Nephron (organoid): ENCODE measurements around the gene MNX1.

Experiments
- H3K27ac Mint-ChIP-seq, 3 experiments: 2 replicates each; pipeline ENCODE4 v1.8.0; 2020; ENCODE audit warnings: mixed read lengths in 3 of 3, mild to moderate bottlenecking in 2 of 3, moderate library complexity in 1 of 3
- H3K27me3 Mint-ChIP-seq: 2 replicates; pipeline ENCODE4 v1.8.0; 2021; ENCODE audit warnings: low read depth, mild to moderate bottlenecking, moderate library complexity, mixed read lengths
- H3K36me3 Mint-ChIP-seq: 2 replicates; pipeline ENCODE4 v1.8.0; 2020; ENCODE audit warnings: low read depth, mixed read lengths
- H3K4me1 Mint-ChIP-seq: 2 replicates; pipeline ENCODE4 v1.8.0; 2020; ENCODE audit warnings: mixed read lengths
- H3K4me3 Mint-ChIP-seq, 3 experiments: 2 replicates each; pipeline ENCODE4 v1.8.0; 2020; ENCODE audit warnings: mild to moderate bottlenecking in 3 of 3, mixed read lengths in 3 of 3, moderate library complexity in 2 of 3
- H3K9me3 Mint-ChIP-seq: 2 replicates; pipeline ENCODE4 v1.8.0; 2020; ENCODE audit warnings: mixed read lengths
- TF ChIP-seq, protein P1 (sequence below), 3 experiments: fragments of 200-600 bp; sonication (generic); IDR thresholded peaks; one replicate each; pipeline ENCODE4 v1.5.0; 2021; ENCODE audit warnings: antibody characterized with exemption in 3 of 3; ENCODE audit not compliant: unreplicated experiment in 3 of 3

MNX1 gene

DNA sequence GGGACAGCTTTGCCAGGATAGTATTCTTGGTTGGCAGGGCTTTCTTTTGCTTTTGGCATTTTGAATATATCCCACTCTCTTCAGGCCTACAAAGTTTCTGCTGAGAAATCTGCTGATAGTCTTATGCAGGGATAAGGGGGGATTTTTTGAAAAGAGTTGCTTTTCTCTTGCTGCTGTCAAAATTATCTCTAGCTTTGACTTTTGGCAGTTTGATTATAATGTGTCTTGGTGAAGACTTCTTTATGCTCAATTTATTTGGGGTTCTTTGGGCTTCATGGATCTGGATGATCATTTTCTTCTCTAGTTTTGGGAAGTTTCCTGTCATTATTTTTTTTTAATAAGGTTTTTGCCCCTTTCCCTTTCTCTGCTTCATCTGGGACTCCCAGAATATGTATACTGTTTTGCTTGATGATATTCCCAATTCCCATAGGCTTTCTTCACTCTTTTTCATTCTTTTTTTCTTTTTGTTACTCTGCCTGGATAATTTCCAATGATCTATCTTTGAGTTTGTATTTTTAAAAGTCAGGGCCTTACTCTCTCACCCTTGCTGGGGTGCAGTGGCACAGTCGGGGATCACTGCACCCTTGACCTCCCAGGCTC lies 31.4 kb downstream of the MNX1 start:
- Mint-ChIP-seq H3K9me3 (peaks cover 20% of the 10 kb centered on the region), H3K36me3 (peaks cover 40% of the 10 kb centered on the region), H3K4me1 (no peaks in the 10 kb centered on the region), H3K27me3 (no peaks in the 10 kb centered on the region), H3K4me3 (no peak overlapping the region), H3K27ac (no peak overlapping the region)
- TF ChIP-seq, protein P1, sequence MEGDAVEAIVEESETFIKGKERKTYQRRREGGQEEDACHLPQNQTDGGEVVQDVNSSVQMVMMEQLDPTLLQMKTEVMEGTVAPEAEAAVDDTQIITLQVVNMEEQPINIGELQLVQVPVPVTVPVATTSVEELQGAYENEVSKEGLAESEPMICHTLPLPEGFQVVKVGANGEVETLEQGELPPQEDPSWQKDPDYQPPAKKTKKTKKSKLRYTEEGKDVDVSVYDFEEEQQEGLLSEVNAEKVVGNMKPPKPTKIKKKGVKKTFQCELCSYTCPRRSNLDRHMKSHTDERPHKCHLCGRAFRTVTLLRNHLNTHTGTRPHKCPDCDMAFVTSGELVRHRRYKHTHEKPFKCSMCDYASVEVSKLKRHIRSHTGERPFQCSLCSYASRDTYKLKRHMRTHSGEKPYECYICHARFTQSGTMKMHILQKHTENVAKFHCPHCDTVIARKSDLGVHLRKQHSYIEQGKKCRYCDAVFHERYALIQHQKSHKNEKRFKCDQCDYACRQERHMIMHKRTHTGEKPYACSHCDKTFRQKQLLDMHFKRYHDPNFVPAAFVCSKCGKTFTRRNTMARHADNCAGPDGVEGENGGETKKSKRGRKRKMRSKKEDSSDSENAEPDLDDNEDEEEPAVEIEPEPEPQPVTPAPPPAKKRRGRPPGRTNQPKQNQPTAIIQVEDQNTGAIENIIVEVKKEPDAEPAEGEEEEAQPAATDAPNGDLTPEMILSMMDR (IDR thresholded peaks at IDR 0.05; ENCODE audit: unreplicated experiment in 3 of 3): no peak

GRCh38 chr7:156975620-156976019 lies 34.8 kb downstream of the MNX1 start:
- TF ChIP-seq, protein P1 (IDR thresholded peaks at IDR 0.05; ENCODE audit: unreplicated experiment in 3 of 3): no peak
- H3K4me3 Mint-ChIP-seq: no peak overlapping the region
- H3K36me3 Mint-ChIP-seq: peaks cover 45% of the 10 kb centered on the region
- peaks cover 16% of the 10 kb centered on the region for H3K9me3 Mint-ChIP-seq
- no peaks in the 10 kb centered on the region for H3K4me1 Mint-ChIP-seq
- H3K27ac Mint-ChIP-seq: no peak overlapping the region
- no peaks in the 10 kb centered on the region for H3K27me3 Mint-ChIP-seq

- Mint-ChIP-seq H3K27me3 (no peaks in the 10 kb centered on the region), H3K36me3 (peaks cover 42% of the 10 kb centered on the region), H3K9me3 (no peaks in the 10 kb centered on the region), H3K4me3 (no peak overlapping the region), H3K4me1 (peaks cover 12% of the 10 kb centered on the region), H3K27ac (no peak overlapping the region)
- TF ChIP-seq, protein P1 (IDR thresholded peaks at IDR 0.05; ENCODE audit: unreplicated experiment in 3 of 3): peak; percentile 34 to 50 (median 38)
Measured at GRCh38 chr7:156969972-156970420, 40.5 kb downstream of the MNX1 start.

DNA sequence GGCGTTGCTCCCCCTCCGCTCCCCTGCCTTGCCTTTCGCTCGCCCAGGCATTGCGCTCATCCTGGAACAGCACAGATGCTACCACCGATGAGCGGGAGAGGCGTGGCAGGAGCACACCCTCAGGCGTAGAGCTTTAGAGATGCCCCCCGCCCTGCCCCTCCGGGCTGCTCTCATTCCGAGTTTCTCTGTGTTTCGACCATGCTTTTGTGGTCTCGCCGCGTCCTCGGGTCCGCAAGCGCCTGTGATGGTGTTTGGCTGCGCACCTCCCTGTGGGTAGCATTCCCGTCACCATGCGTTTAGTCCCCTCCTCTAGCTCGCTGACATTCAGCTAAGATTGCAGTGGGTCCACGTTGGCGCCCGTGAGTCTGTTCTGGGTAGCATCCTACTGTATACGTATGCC lies 42.3 kb downstream of the MNX1 start:
- peaks cover 53% of the 10 kb centered on the region for H3K36me3 Mint-ChIP-seq
- no peaks in the 10 kb centered on the region for H3K27me3 Mint-ChIP-seq
- H3K4me1 Mint-ChIP-seq: peaks cover 12% of the 10 kb centered on the region
- no peak overlapping the region for H3K27ac Mint-ChIP-seq
- TF ChIP-seq, protein P1 (IDR thresholded peaks at IDR 0.05; ENCODE audit: unreplicated experiment in 3 of 3): no peak
- H3K4me3 Mint-ChIP-seq: no peak overlapping the region
- H3K9me3 Mint-ChIP-seq: no peaks in the 10 kb centered on the region

DNA sequence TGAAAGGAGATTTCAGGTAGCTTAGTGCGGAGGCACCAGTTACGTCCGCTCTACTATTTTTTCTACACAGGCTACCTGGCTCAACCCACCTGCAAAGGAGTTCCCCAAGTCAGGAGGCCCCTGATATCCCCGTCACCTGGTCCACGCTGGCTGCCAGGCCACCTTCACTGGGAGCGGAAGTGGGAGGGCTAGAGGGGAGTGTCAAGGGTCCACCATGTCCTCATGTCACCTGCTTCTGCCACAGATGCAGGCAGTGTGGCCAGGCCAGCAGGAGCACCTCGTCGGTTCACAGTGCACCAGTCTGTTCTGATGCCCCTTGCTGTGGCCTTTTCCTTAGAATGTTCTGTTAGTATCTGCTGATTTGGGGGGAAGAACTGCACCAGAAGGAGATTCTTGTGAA lies 44.1 kb downstream of the MNX1 start:
- H3K4me1 Mint-ChIP-seq: peaks cover 12% of the 10 kb centered on the region
- H3K36me3 Mint-ChIP-seq: peaks cover 62% of the 10 kb centered on the region
- H3K27me3 Mint-ChIP-seq: no peaks in the 10 kb centered on the region
- H3K27ac Mint-ChIP-seq: no peak overlapping the region
- H3K9me3 Mint-ChIP-seq: no peaks in the 10 kb centered on the region
- H3K4me3 Mint-ChIP-seq: no peak overlapping the region
- TF ChIP-seq, protein P1 (IDR thresholded peaks at IDR 0.05; ENCODE audit: unreplicated experiment in 3 of 3): no peak

- Mint-ChIP-seq H3K4me3 (no peak overlapping the region), H3K27me3 (no peaks in the 10 kb centered on the region), H3K4me1 (peaks cover 12% of the 10 kb centered on the region), H3K9me3 (no peaks in the 10 kb centered on the region), H3K27ac (no peak overlapping the region), H3K36me3 (peaks cover 73% of the 10 kb centered on the region)
- TF ChIP-seq, protein P1 (IDR thresholded peaks at IDR 0.05; ENCODE audit: unreplicated experiment in 3 of 3): no peak
Measured at GRCh38 chr7:156964971-156965370, 45.5 kb downstream of the MNX1 start.
